Embryonic facial prominence (tissue), 1 donor: ENCODE results near the gene TLR1.
"Not testable (repeated sequence)": the region's sequence is repeated elsewhere in the genome, so short reads cannot be mapped to it uniquely, and the experiment has no call there.

Source experiments
- DNase-seq: peaks from one replicate; pipeline ENCODE4 v3.0.0-alpha.2; 2016; ENCODE audit errors: extremely low spot score

The TLR1 gene

DNA sequence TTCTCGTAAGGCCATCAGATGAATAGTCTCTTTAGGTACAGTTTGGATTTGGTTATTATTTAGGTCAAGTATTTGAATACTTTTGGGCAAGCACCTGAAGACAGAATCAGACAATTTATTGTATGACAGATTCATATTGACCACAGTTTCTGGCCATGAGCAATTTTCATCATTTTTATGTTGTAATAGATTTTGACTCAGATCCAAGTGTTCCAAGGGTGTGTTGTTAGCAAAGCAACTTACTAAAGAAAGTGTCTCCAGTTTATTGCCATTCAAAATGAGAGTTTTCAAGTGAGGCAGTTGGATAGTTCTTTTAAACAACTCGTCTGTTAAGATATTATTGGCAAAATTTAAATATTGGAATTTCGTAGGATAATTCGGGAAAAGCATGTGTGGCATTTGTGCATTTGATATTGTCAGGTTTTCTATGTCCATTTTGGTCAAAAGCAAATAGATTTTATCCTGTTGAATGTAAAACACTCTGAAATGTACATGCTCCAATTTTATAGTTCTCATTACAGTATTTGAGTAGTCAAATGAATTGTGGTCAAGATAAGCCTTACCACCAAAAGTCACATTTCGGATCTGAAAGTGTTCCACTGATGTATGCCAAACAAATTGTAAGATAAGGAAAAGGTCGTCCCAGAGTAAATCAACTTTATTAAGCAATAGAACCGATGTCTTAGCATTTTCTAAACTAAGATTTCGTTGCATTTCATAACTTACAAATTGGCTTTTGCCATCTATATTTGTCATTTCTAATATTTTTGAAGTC, 30.2 kb downstream of the TLR1 start:
- no peak for DNase-seq

DNA sequence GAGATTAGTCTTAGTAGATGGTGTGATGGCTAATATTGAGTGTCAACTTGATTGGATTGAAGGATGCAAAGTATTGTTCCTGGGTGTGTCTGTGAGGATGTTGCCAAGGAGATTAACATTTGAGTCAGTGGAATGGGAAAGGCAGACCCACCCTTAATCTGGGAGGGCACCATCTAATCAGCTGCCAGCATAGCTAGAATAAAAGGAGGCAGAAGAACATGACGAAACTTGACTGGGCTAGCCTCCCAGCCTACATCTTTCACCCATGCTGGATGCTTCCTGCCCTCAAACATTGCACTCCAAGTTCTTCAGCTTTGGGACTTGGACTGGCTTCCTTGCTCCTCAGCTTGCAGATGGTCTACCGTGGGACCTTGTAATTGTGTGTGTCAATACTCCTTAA, 34.3 kb downstream of the TLR1 start:
- not testable (repeated sequence) for DNase-seq

DNA sequence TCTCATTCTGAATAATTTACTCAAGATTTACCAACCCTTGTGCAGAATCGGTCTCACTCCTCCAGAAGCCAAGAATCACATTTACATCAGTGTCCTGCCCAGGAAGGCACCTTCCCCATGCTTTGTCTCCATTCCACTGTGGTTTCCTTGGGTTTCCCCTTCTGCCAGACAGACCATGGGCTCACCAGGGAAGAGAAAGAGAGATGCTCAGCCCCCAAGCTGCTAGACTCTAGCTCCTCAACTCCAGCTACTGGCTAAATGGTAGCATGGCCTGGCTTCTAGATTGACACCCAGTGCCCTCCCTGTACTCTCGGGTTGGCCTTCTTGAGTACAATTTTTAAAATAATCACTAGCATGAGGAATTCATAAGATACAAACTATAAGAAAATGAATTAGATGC, 34.7 kb downstream of the TLR1 start:
- DNase-seq, result no peak

DNA sequence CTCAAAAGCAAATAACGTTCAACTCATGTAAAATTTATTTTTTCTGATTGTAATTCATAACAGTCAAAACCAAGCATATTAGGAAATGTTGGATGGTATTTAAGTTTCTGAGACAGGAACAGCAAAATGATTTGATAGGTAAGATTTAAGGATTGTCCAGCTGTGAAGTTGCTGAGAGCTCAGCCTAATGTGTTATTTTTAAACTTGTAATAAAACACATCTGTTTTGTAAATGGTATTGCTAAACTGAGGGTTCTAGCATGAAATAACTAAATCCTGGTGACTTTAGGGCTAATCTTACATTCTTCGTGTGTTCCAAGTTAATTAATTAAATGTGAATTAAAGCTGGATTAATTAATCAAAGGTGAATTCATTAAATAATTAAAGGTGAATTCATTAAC, 35.1 kb downstream of the TLR1 start:
- DNase-seq, result no peak

DNA sequence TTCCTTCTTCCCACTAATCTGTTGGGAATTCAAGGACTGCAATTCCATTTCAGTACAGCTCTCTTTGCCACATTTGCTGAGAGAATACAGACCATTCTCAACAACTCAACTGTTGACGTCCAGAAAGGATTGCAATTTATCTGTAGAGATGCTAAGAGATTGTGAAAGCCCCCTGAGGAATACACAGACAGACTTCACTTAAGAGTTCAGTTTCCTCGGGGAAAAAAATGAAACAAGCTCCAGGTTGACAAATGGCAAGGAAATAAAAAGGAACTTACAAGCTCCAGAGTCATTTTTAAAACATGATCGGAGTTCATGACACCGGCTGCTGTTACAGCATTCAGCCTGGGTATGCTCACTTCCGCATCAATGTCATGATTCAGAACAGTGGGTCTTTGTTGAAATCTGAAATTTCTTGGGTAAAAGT, 35.6 kb downstream of the TLR1 start:
- DNase-seq, result no peak

DNA sequence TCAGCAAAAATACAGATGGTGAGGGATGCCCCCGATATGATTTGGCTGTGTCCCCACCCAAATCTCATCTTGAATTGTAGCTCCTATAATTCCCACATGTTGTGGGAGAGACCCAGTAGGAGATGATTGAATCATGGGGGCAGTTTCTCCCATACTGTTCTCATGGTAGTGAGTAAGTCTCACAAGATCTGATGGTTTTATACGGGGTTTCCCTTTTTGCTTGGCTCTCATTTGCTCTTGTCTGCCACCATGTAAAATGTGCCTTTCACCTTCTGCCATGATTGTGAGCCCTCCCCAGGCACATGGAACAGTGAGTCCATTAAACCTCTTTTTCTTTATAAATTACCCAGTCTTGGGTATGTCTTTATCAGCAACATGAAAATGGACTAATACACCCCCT, 37.7 kb downstream of the TLR1 start:
- not testable (repeated sequence) for DNase-seq

DNA sequence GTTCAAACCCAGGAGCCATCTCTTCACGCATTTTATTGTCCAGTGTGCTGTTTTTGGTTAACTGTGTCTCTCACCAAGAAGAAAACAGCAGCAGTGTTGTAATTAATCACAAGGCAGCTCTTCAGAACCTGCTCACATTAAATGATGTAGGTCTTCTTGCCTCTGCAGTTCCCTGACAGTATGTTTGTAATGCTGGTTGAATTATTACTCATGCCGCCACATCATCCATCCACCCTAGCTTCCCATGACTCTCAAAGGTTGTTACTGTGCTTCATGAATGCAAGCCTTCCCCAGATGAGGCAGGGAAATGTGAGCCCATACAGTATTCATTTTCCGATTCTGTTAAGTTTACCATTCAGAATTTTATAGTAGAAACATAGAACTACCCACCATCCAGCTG, 39.2 kb downstream of the TLR1 start:
- no peak for DNase-seq

DNA sequence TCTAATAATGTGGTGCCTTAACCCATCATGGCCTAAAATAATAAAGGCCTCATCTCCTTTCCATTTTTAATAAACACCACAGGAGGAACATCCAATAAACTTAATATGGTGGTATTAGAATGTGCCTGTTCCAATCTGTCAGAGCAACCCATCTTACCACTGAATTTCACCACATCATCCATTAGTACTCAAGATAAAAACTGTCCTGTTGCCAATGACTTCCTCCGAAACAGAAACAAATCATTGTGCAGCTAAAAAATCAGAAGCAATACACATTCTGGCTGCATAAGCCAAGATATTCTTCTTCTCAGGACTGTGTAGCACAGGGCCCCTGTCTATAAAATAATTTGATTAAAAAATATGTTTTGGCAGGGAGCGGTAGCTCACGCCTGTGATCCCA, 40.3 kb downstream of the TLR1 start:
- no peak for DNase-seq

DNA sequence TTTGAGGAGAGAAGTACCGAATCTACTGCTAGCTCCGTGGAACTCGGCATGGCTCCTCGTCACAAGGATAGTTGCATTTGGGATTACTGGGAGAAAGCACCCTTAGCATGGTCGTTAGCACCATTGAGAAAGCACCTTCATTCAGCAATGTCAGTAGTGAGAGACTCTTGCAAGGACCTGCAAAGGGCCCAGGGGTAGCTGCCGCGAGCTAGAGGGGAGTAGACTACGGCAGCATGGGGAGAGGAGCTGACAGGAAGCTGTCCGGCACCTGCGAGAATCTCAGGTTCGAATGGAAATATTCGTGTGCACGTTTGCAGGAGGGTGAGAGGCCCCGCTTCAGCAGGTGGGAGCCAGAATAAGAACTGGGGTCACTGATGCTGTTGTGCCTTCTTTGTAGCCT, 42.0 kb downstream of the TLR1 start:
- DNase-seq, result no peak

DNA sequence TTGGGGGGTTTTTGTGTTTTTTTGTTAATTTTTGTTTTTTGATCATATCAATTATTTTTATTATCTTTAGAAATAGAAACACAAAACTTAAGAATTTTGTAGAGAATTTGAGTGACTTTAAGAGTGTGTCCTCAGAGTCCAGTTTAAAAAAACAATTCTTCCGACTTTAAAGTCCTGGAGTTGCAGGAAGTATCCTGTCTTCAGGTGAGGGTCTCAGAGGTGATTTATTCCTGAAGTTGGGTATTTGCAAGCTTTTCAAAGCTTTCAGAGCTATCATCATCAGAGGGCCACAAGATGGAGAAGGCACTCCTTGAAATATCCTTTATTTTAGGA, 44.8 kb downstream of the TLR1 start:
- no peak for DNase-seq

DNA sequence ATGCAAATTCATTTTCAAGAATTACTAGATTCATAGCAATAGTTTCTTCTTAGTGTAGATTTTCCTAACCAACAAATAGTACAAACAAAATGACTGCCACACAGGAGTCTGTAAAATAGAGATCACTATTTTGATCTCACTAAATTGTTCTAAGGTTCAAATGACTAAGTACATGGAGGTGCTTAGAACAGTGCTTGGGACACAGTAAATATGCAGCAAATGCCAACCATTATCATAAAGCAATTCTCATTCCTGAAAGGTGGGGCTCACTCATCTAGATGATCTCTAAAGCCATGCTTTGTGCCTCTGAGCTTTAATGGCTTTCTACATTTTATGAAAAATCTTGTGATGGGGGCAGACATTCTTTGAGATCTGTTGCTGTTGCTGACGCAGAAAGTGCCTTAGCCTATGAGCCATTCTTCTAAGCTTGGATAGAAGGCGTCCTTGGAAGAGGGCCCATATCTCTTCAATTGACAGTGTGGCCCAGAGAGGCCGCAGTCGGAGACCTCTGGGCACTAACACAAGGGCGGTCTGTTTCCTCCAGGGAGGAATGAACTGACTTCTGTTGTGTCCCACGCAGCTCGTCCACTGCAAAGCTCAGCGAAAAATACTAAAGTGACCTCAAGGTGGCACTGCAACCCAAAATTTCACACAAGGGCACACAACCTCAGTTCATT, 45.3 kb downstream of the TLR1 start:
- no peak for DNase-seq

DNA sequence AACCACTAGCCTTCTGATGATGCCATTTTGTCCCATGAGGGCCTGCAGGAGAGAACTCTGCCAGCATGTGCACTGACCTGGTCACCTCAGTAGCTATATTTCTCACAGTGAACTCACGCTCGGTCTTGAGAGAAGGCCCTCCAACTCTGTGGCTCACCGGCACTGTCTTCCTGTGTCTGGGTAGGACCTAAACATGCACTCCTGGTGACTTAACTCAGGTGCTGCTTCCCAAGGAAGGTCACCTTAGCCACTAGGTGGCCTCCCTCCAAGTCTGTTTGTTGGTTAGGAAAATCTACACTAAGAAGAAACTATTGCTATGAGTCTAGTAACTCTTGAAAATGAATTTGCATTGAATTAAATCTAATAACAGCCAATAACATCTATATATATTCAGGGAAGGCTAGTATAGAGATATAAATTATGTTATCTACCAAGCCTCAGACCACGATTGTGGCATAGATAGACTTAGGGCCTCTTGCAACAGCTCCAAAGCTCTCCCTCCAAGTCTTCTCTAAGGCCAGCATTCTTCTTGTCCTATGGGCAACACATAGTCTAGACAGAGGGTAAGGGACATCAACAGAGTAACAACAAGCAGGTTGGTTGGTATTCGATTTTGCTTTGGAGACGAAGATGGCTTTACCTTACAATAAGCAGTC, 46.5 kb downstream of the TLR1 start:
- DNase-seq, result no peak

DNA sequence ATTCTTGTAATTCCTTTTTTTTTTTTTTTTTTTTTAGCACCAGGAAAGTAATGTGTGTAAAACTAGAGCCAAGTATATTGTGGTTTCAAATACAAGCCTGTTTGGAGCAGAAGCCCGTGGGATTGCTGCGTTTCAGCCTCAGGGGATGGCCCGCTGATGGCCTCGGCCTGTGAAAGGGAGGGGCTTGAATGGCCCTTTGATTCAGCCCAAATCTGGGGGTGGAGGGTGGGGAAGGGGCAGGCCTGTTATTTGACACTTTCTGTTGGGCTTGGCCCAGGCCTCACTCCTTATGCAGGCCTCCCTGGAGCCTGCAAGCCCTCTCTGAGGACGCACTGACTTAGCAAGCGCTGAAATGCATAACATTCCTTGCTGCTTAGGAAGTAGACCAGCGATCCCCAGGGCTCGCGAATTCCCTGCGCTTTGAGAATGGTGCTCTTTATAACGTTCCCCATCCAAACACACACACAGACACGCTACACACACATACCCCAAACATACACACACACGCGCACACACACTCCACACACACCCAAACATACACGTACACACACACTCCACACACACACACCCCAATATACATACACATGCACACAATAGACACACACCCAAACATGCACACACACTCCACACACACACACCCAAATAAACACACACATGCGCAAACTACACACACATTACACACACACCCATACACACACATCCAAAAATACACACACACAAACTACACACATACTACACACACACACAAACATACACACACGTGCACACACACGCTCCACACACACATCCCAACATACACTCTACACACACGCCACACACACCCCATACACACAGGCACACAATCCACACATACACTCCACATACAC, 51.4 kb downstream of the TLR1 start:
- peak; percentile 79 for DNase-seq

DNA sequence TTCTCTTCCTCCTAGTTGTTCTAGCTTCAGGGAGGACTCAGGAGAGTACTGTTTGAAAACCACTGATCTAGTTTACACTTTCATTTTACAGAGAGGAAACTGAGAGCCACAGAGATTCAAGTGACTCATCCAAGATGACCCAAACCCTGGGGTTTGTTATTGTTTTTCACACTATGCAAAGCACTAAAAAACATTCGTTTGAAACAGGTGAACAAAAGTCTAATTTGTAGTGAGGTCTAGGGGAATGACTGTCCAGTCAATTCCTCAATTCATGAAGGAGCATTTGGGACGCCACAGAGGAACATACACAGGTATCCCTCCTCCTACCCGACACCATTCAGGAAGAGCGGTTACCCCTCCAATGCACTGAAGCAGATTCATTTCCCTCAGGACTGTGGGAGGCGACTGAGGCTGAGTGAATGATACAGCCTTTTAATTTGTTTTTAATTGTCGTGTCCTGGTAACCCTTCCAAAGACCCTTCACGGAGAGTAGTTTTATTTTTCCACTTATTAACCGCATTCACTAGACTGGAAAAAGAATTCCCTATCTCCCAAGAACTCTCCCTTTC, 52.1 kb downstream of the TLR1 start:
- DNase-seq, result no peak

DNA sequence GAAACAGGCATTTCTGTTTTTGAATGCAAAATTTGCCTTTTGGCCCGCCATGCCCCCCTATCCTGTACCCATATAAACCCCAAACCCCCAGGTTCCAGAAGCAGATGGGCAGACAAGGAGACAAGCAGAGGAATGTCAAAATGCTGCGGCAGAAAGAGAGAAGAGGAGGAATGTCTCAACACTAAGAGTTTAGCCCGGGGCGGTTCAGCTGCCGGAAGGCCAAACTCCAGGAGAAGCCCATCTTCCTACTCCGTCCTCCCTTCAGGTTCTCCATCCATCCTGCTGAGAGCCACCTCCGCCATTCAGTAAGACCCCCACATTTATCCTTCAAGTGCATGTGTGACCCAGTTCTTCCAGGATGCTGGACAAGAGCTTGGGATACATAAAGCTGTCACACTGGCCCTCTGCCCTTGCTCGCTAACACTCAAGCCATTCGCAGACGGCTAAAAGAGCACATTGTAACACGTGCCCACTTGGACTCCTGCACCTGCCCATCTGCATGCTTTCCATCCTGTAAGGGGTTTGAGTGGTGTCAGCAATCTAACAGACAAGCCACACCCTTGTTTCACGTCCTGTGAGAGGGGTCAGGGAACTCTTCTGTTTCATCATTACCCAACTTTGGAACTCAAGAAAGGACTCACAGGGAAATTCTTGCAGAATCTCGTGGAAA, 53.1 kb downstream of the TLR1 start:
- no peak for DNase-seq

DNA sequence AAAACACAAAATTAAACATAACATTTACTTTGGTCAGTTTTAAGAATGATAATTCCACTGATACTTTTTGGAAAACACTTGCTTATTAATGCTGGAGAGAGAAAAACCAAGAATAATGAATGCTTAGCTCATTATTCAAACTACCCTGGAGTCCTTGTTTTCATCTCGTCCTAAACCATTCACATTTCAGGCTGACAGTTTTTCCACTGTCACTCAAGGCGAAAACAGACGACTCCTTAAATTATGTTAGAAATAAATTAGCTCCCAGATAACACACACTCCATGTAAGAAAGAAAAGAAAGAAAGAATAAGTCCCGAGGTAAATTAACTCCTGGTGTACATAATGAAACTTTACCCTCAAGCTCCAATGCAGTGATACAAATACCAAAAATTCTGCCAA, 55.3 kb downstream of the TLR1 start:
- DNase-seq, result no peak

DNA sequence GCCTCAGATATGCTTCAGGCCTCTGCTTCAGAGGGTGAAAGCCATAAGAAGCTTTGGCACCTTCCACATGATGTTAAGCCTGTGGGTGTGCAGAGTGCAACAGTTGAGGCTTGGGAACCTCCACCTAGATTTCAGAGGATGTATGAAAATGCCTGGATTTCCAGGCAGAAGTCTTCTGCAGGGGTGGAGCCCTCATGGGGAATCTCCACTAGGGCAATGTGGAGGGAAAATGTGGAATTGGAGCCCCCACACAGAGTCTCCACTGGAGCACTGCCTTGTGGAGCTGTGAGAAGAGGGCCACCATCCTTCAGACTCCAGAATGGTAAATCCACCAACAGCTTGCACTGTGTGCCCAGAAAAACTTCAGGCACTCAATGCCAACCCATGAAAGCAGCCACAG, 57.0 kb downstream of the TLR1 start:
- DNase-seq, result no peak
